Body of pancreas (tissue), 4 donors: ENCODE results near the gene SLC26A4.

Experiments used
- CTCF ChIP-seq, 7 experiments: fragments of 450-650 bp in 4 of 7; fragments of 200-600 bp in 3 of 7; sonication (generic) in 3 of 7; IDR thresholded peaks; one replicate each; pipeline ENCODE4 v1.5.1; 2016 to 2019; ENCODE audit warnings: antibody characterized with exemption in 7 of 7
- POLR2A ChIP-seq, 3 donors: fragments of 450-650 bp; IDR thresholded peaks; one replicate each; pipeline ENCODE4 v1.6.1; 2016; ENCODE audit warnings: antibody characterized with exemption in 3 of 3, mild to moderate bottlenecking in 2 of 3

DNA sequence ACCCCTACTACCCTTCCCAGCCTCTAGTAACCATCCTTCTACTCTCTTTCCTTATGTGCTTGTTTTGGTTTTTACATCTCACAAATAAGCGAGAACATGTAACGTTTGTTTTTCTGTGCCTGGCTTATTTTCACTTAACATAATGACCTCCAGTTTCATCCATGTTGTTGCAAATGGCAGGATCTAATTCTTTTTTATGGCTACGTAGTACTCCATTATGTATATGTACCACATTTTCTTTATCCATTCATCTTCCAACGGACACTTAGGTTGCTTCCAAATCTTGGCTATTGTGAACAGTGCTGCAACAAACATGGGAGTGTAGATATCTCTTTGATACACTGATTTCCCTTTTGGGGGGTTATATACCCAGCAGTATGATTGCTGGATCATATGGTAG lies 33.6 kb upstream of the SLC26A4 start:
- TF ChIP-seq POLR2A (IDR thresholded peaks at IDR 0.05) (no peak), CTCF (IDR thresholded peaks at IDR 0.05) (no peak)
